K562 (cell line): ENCODE measurements around the gene GPR35.

Experiments
- ELF1 ChIP-seq: fragments of 200-800 bp; sonication (Bioruptor generic); IDR thresholded peaks from 2 replicates; pipeline ENCODE4 v1.6.1; 2016; ENCODE audit warnings: missing genetic modification characterization, missing compliant biosample characterization
- EZH2 ChIP-seq: IDR thresholded peaks from 2 replicates; pipeline ENCODE4 v1.6.1; 2012; ENCODE audit warnings: low read depth, mild to moderate bottlenecking, inconsistent platforms, low read length, borderline replicate concordance
- TBL1XR1 ChIP-seq, 2 experiments: IDR thresholded peaks; 2 replicates each; pipeline ENCODE4 v1.6.1; 2012; ENCODE audit warnings: improper control_type of control experiment in 2 of 2, low read length in 2 of 2, mild to moderate bottlenecking in 1 of 2
- U2AF1 ChIP-seq: fragments of 200-400 bp; formaldehyde crosslinking; optimal IDR thresholded peaks from 2 replicates; pipeline ENCODE3; 2017; ENCODE audit warnings: mild to moderate bottlenecking, low read depth, low read length, moderate library complexity
- ZNF133 ChIP-seq: fragments of 250-450 bp; sonication (Bioruptor Pico); IDR thresholded peaks from 2 replicates; pipeline ENCODE4 v1.4.0; 2020; ENCODE audit warnings: mild to moderate bottlenecking
- ZNF24 ChIP-seq: fragments of 450-650 bp; IDR thresholded peaks from 2 replicates; pipeline ENCODE4 v1.6.1; 2016
- TF ChIP-seq, protein P1 (sequence below): sonication (generic); formaldehyde crosslinking; IDR thresholded peaks from 2 replicates; pipeline ENCODE4 v1.4.0; 2020; ENCODE audit warnings: mild to moderate bottlenecking, missing genetic modification reagents

DNA sequence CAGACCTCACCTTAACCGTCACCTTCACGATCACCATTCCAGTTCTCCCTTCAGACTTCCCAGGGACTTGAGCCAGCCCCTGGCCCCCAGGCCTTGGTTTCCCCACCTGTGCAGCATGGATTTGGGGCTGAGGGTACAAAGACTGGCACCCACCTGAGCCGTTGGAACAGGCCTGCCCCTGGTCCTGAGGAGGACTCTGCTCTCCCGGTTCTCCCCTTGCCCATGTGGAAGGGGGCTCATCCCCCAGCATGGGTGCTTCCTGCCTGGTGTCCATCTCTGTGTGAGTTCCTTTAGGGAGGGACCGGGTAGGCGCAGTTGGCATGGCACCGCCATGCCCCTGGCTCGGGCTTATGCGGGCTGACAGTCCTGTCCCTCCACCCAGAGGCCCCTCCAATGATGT is 10.9 kb upstream of the GPR35 start:
- TF ChIP-seq, protein P1, sequence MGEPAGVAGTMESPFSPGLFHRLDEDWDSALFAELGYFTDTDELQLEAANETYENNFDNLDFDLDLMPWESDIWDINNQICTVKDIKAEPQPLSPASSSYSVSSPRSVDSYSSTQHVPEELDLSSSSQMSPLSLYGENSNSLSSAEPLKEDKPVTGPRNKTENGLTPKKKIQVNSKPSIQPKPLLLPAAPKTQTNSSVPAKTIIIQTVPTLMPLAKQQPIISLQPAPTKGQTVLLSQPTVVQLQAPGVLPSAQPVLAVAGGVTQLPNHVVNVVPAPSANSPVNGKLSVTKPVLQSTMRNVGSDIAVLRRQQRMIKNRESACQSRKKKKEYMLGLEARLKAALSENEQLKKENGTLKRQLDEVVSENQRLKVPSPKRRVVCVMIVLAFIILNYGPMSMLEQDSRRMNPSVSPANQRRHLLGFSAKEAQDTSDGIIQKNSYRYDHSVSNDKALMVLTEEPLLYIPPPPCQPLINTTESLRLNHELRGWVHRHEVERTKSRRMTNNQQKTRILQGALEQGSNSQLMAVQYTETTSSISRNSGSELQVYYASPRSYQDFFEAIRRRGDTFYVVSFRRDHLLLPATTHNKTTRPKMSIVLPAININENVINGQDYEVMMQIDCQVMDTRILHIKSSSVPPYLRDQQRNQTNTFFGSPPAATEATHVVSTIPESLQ (CRISPR knock-in tag) = no peak
- no peak for TF ChIP-seq ZNF133
- no peak for TF ChIP-seq ELF1 (tag)
- TF ChIP-seq EZH2 = no peak
- TF ChIP-seq TBL1XR1 (IDR thresholded peaks at IDR 0.05; ENCODE audit: low read length in 2 of 2) = no peak
- TF ChIP-seq ZNF24 = no peak
- TF ChIP-seq U2AF1 = no peak
